Activated CD4-positive, CD25-positive, alpha-beta regulatory T cell treated with anti-CD3 and anti-CD28 coated beads, Interleukin-2, amount 50 U/mL, for 16 hours (primary cell): ENCODE data around the gene SEC61A1.

Experiments used
- DNase-seq: peaks from one replicate; pipeline ENCODE4 v3.0.0-alpha.2; 2020; ENCODE audit warnings: low read depth, low spot score

Gene SEC61A1

GRCh38 chr3:128113817-128114794 is 61.9 kb downstream of the SEC61A1 start:
- no peak for DNase-seq
